Adrenal gland (tissue), 12 donors: ENCODE data around the gene DBNDD1. TPM values are rescaled to one million over a fixed set of nuclear protein-coding genes. Genes with fewer than 3 reads are reported as not detected.

Experiments used
- DNase-seq, 7 donors: peaks; one replicate each; pipeline ENCODE4 v3.0.0-alpha.2; 2019 to 2020
- H3K27ac ChIP-seq, 5 donors: fragments of 200-600 bp; sonication (generic) in 4 of 5; 1 replicate in 3 of 5; 2 replicates in 2 of 5; pipeline versions ENCODE4 v1.5.1 to v1.8.0; 2016 to 2020; ENCODE audit warnings: mild to moderate bottlenecking in 1 of 5
- H3K27me3 ChIP-seq: fragments of 200-600 bp; 2 replicates; pipeline ENCODE4 v1.8.0; 2021
- H3K36me3 ChIP-seq, 2 donors: fragments of 200-600 bp; replicated peaks in 1 of 2; 1 replicate in 1 of 2; 2 replicates in 1 of 2; pipeline versions ENCODE4 v1.5.1 to v1.8.0; 2018 to 2022
- H3K4me1 ChIP-seq, 2 donors: fragments of 200-600 bp; replicated peaks in 1 of 2; 1 replicate in 1 of 2; 2 replicates in 1 of 2; pipeline versions ENCODE4 v1.5.1 to v1.8.0; 2018 to 2021
- H3K4me3 ChIP-seq, 4 donors: fragments of 200-600 bp; sonication (generic) in 3 of 4; one replicate each; pipeline ENCODE4 v1.5.1; 2016 to 2018
- H3K9me3 ChIP-seq, 3 donors: fragments of 200-600 bp; sonication (generic) in 1 of 3; replicated peaks in 1 of 3; 1 replicate in 2 of 3; 2 replicates in 1 of 3; pipeline versions ENCODE4 v1.5.1 to v1.8.0; 2016 to 2021
- CTCF ChIP-seq, 6 experiments: fragments of 450-650 bp in 4 of 6; fragments of 200-600 bp in 2 of 6; sonication (generic) in 1 of 6; IDR thresholded peaks; 1 replicate in 5 of 6; 2 replicates in 1 of 6; pipeline versions ENCODE4 v1.5.1 to v1.8.0; 2016 to 2021; ENCODE audit warnings: antibody characterized with exemption in 6 of 6, mild to moderate bottlenecking in 2 of 6, moderate library complexity in 1 of 6
- POLR2A ChIP-seq, 2 donors: fragments of 450-650 bp; IDR thresholded peaks; one replicate each; pipeline ENCODE4 v1.6.1; 2017; ENCODE audit warnings: antibody characterized with exemption in 2 of 2, mild to moderate bottlenecking in 2 of 2, moderate library complexity in 1 of 2
- WGBS, 4 donors: extraction: QIAGEN DNeasy Blood & Tissue Kit in 2 of 4; methylation state at CpG; one replicate each; pipeline versions ENCODE4 v1.1.5 to v1.1.7; 2013 to 2017; 5-methylcytosine and 5-hydroxymethylcytosine counted together
- intact Hi-C, 2 donors: fragments of 100-400 bp; cut with DNase I; formaldehyde crosslinking; loops; one replicate each; pipeline versions ENCODE4 v1.14.1 to v1.15.0; 2022 to 2023
- polyA plus RNA-seq, 3 donors: library from polyadenylated mRNA; stranded (reverse); fragments of 200-250 nt in 2 of 3; fragments of 350-450 nt in 1 of 3; fragmentation: Illumina TruSeq in 1 of 3; extraction: RNeasy Lipid Tissue Mini Kit (QIAGEN cat#74804) in 1 of 3; gene quantifications; one replicate each; pipeline ENCODE4 v1.2.3, GENCODE V29; 2013 to 2014
- total RNA-seq, 9 donors: library from RNA; depleted of rRNA in 4 of 9; stranded (reverse); fragments of >200 nt in 4 of 9; fragments of 120-200 nt in 1 of 9; fragmentation: NEBNext Ultra II Directional in 1 of 9; extraction: Animal tissue kit (Norgen Biotek cat#: 25700) in 1 of 9; gene quantifications; one replicate each; pipeline versions ENCODE4 v1.1.0 to v1.2.4, GENCODE V29; 2013 to 2023
- donor health status: healthy with polysubstance abuse.
- donor health status: Bipolar disorder and iron deficiency.
- donor health status: DM: yes; HTN: yes; CAD: no.
- donor health status: DM: no; HTN: no; CAD: no.
- donor health status: DM: no; HTN: no; CAD: no.
- donor health status: DM: yes; HTN: yes; CAD: no.

DBNDD1 gene
- total and polyA plus RNA-seq, 12 donors: 1.4 to 24.2 (median 7.0) TPM

GRCh38 chr16:90023078-90023447 is 3.8 kb upstream of the DBNDD1 start:
- no peak for TF ChIP-seq CTCF (IDR thresholded peaks at IDR 0.05)
- no peak for TF ChIP-seq POLR2A (IDR thresholded peaks at IDR 0.05)
- peak in 2 of 7 donors; percentile 27 to 47 for DNase-seq
- Histone ChIP-seq H3K9me3 (no peaks in the 10 kb centered on the region), H3K27me3 (no peaks in the 10 kb centered on the region), H3K36me3 (no peaks in the 10 kb centered on the region), H3K4me3 (peak overlapping the region; percentile 21 to 78 (median 60)), H3K4me1 (peaks cover 8 to 28% of the 10 kb centered on the region in 2 donors), H3K27ac (peak overlapping the region in 4 of 5 donors; percentile 1 to 76 (median 46))
- intact Hi-C loops: no loop called here
- WGBS, 4 donors: 0 to 19% (median 17%) methylated on average over 1 to 7 of the region's 7 CpGs

GRCh38 chr16:90022209-90023077 is 3.2 kb upstream of the DBNDD1 start:
- Histone ChIP-seq H3K4me1 (peaks cover 8 to 28% of the 10 kb centered on the region in 2 donors), H3K36me3 (no peaks in the 10 kb centered on the region), H3K9me3 (no peaks in the 10 kb centered on the region), H3K4me3 (peak overlapping the region; percentile 21 to 78 (median 60)), H3K27ac (peak overlapping the region in 4 of 5 donors; percentile 1 to 76 (median 46)), H3K27me3 (no peaks in the 10 kb centered on the region)
- WGBS, 4 donors: 5 to 51% (median 8%) methylated on average over 4 to 57 of the region's 57 CpGs
- DNase-seq: peak; percentile 91 to 96 (median 95)
- intact Hi-C loops: no loop called here
- TF ChIP-seq POLR2A (IDR thresholded peaks at IDR 0.05) (peak in 1 of 2 donors; percentile 19), CTCF (IDR thresholded peaks at IDR 0.05) (no peak)

GRCh38 chr16:90020838-90021382 is 1.7 kb upstream of the DBNDD1 start:
- TF ChIP-seq POLR2A (IDR thresholded peaks at IDR 0.05) (no peak), CTCF (IDR thresholded peaks at IDR 0.05) (no peak)
- Histone ChIP-seq H3K4me1 (peaks cover 8 to 28% of the 10 kb centered on the region in 2 donors), H3K27ac (peak overlapping the region in 1 of 5 donors; percentile 28), H3K4me3 (no peak overlapping the region), H3K9me3 (no peaks in the 10 kb centered on the region), H3K36me3 (no peaks in the 10 kb centered on the region), H3K27me3 (no peaks in the 10 kb centered on the region)
- DNase-seq: no peak
- 72 to 92% (median 88%) methylated on average over 2 of the region's 2 CpGs for WGBS, 4 donors
- intact Hi-C loops: no loop called here

GRCh38 chr16:90020260-90020837 is 1.1 kb upstream of the DBNDD1 start:
- no peak for DNase-seq
- TF ChIP-seq CTCF (IDR thresholded peaks at IDR 0.05) (no peak), POLR2A (IDR thresholded peaks at IDR 0.05) (no peak)
- no peaks in the 10 kb centered on the region for H3K9me3 ChIP-seq
- intact Hi-C loops: no loop called here
- no peaks in the 10 kb centered on the region for H3K36me3 ChIP-seq
- WGBS, 4 donors: 73 to 86% (median 79%) methylated on average over 9 of the region's 9 CpGs
- H3K27ac ChIP-seq: peak overlapping the region in 1 of 5 donors; percentile 28
- H3K27me3 ChIP-seq: no peaks in the 10 kb centered on the region
- H3K4me3 ChIP-seq: peak overlapping the region in 1 of 4 donors; percentile 86
- peaks cover 8 to 28% of the 10 kb centered on the region in 2 donors for H3K4me1 ChIP-seq
